HCT116 (cell line): Measurements from ENCODE around the gene CFAP57.

Experiments
- CBX3 ChIP-seq: IDR thresholded peaks from 2 replicates; pipeline ENCODE4 v1.6.1; 2012; ENCODE audit warnings: low read depth
- EZH2 ChIP-seq: fragments of 200-600 bp; sonication (generic); IDR thresholded peaks from 2 replicates; pipeline ENCODE4 v1.6.1; 2017; ENCODE audit warnings: antibody characterized with exemption, mixed run types
- JUND ChIP-seq: IDR thresholded peaks from 2 replicates; pipeline ENCODE4 v1.6.1; 2012
- RAD21 ChIP-seq: IDR thresholded peaks from 2 replicates; pipeline ENCODE4 v1.6.1; 2012; ENCODE audit warnings: low read depth, mild to moderate bottlenecking
- TF ChIP-seq, protein P1 (sequence below), 3 experiments: fragments of 200-600 bp in 1 of 3; sonication (generic) in 1 of 3; IDR thresholded peaks in 2 of 3; conservative IDR thresholded peaks in 1 of 3; 2 replicates each; pipeline ENCODE4 v1.5.1; 2012 to 2017; ENCODE audit warnings: low read depth in 2 of 3, low read length in 2 of 3, antibody characterized with exemption in 1 of 3, borderline replicate concordance in 1 of 3, control low read depth in 1 of 3, mild to moderate bottlenecking in 1 of 3, mixed read lengths in 1 of 3, mixed run types in 1 of 3, moderate library complexity in 1 of 3; ENCODE audit not compliant: insufficient read depth in 1 of 3
- TF ChIP-seq, protein P2 (sequence below): IDR thresholded peaks from 2 replicates; pipeline ENCODE4 v1.6.1; 2012

- TF ChIP-seq, protein P1, sequence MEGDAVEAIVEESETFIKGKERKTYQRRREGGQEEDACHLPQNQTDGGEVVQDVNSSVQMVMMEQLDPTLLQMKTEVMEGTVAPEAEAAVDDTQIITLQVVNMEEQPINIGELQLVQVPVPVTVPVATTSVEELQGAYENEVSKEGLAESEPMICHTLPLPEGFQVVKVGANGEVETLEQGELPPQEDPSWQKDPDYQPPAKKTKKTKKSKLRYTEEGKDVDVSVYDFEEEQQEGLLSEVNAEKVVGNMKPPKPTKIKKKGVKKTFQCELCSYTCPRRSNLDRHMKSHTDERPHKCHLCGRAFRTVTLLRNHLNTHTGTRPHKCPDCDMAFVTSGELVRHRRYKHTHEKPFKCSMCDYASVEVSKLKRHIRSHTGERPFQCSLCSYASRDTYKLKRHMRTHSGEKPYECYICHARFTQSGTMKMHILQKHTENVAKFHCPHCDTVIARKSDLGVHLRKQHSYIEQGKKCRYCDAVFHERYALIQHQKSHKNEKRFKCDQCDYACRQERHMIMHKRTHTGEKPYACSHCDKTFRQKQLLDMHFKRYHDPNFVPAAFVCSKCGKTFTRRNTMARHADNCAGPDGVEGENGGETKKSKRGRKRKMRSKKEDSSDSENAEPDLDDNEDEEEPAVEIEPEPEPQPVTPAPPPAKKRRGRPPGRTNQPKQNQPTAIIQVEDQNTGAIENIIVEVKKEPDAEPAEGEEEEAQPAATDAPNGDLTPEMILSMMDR (IDR thresholded peaks at IDR 0.05 in 2 of 3, conservative IDR thresholded peaks at IDR 0.05 in 1 of 3; ENCODE audit: borderline replicate concordance in 1 of 3, insufficient read depth in 1 of 3, low read depth in 2 of 3, low read length in 2 of 3): no peak
- TF ChIP-seq JUND (no peak), EZH2 (no peak), RAD21 (no peak), CBX3 (no peak)
- TF ChIP-seq, protein P2, sequence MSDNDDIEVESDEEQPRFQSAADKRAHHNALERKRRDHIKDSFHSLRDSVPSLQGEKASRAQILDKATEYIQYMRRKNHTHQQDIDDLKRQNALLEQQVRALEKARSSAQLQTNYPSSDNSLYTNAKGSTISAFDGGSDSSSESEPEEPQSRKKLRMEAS: no peak
Observed at GRCh38 chr1:43232482-43232881, 60.4 kb downstream of the CFAP57 start.
